Keratinocyte (primary cell): ENCODE measurements around the gene EID1. TPM values are rescaled to one million over a fixed set of nuclear protein-coding genes. Genes with fewer than 3 reads are reported as not detected.

ENCODE experiments used
- DNase-seq: peaks from one replicate; pipeline ENCODE4 v3.0.0-alpha.2; 2011; ENCODE audit warnings: low read depth, missing footprints, low spot score
- FAIRE-seq: peaks from 2 replicates; lab custom pipeline; 2011; peaks lifted over from hg19 to GRCh38; lab: Jason Lieb, UNC
- H2AFZ ChIP-seq: 2 replicates; pipeline ENCODE4 v1.6.0; 2012; ENCODE audit warnings: low read length, control low read depth, inconsistent platforms; ENCODE audit not compliant: control insufficient read depth
- H3K27ac ChIP-seq: 2 replicates; pipeline ENCODE4 v1.5.1; 2011; ENCODE audit warnings: low read length; ENCODE audit not compliant: control insufficient read depth, insufficient read depth
- H3K27me3 ChIP-seq: 3 replicates; pipeline ENCODE4 v1.6.0; 2011; ENCODE audit warnings: low read length; ENCODE audit not compliant: control insufficient read depth, insufficient read depth; ENCODE audit errors: extremely low read depth
- H3K36me3 ChIP-seq, 2 experiments: 2 replicates in 1 of 2; 3 replicates in 1 of 2; pipeline ENCODE4 v1.5.1; 2011; ENCODE audit warnings: low read length in 2 of 2, mild to moderate bottlenecking in 1 of 2; ENCODE audit not compliant: control insufficient read depth in 2 of 2, insufficient read depth in 2 of 2; ENCODE audit errors: extremely low read depth in 1 of 2
- H3K4me1 ChIP-seq: 3 replicates; pipeline ENCODE4 v1.5.1; 2011; ENCODE audit warnings: low read length; ENCODE audit not compliant: control insufficient read depth, insufficient read depth; ENCODE audit errors: extremely low read depth
- H3K4me2 ChIP-seq: 3 replicates; pipeline ENCODE4 v1.6.0; 2011; ENCODE audit warnings: low read depth, low read length; ENCODE audit not compliant: control insufficient read depth, insufficient read depth; ENCODE audit errors: extremely low read depth
- H3K4me3 ChIP-seq, 3 experiments: fragments of 200-600 bp in 1 of 3; sonication (generic) in 1 of 3; 2 replicates in 2 of 3; 3 replicates in 1 of 3; pipeline ENCODE4 v1.5.1; 2011 to 2016; ENCODE audit warnings: low read length in 3 of 3, mild to moderate bottlenecking in 3 of 3, control low read depth in 2 of 3, inconsistent platforms in 1 of 3, low read depth in 1 of 3, mixed read lengths in 1 of 3, mixed run types in 1 of 3, moderate library complexity in 1 of 3; ENCODE audit not compliant: control insufficient read depth in 2 of 3, insufficient read depth in 2 of 3; ENCODE audit errors: extremely low read depth in 1 of 3
- H3K79me2 ChIP-seq: 2 replicates; pipeline ENCODE4 v1.6.0; 2012; ENCODE audit warnings: low read length; ENCODE audit not compliant: control insufficient read depth, insufficient read depth
- H3K9ac ChIP-seq: 3 replicates; pipeline ENCODE4 v1.6.0; 2011; ENCODE audit warnings: low read length; ENCODE audit not compliant: control insufficient read depth, insufficient read depth; ENCODE audit errors: extremely low read depth
- H3K9me1 ChIP-seq: 3 replicates; pipeline ENCODE4 v1.6.0; 2011; ENCODE audit warnings: low read length; ENCODE audit not compliant: control insufficient read depth, insufficient read depth; ENCODE audit errors: extremely low read depth
- H3K9me3 ChIP-seq: 2 replicates; pipeline ENCODE4 v1.5.1; 2012; ENCODE audit warnings: low read depth, low read length; ENCODE audit not compliant: control insufficient read depth
- H4K20me1 ChIP-seq: 3 replicates; pipeline ENCODE4 v1.6.0; 2011; ENCODE audit warnings: low read length; ENCODE audit not compliant: control insufficient read depth, insufficient read depth; ENCODE audit errors: extremely low read depth
- CTCF ChIP-seq, 3 experiments: IDR thresholded peaks in 1 of 3; conservative IDR thresholded peaks in 1 of 3; optimal IDR thresholded peaks in 1 of 3; 2 replicates in 2 of 3; 3 replicates in 1 of 3; pipeline versions ENCODE3 to v1.5.1; 2011; ENCODE audit warnings: low read length in 3 of 3, mild to moderate bottlenecking in 3 of 3, moderate library complexity in 2 of 3, control low read depth in 1 of 3, inconsistent platforms in 1 of 3; ENCODE audit not compliant: insufficient read depth in 2 of 3; ENCODE audit errors: extremely low read depth in 1 of 3
- EZH2 ChIP-seq: IDR thresholded peaks from one replicate; pipeline ENCODE4 v1.6.1; 2012; ENCODE audit warnings: inconsistent platforms, mild to moderate bottlenecking, low read length, moderate library complexity
- dilution Hi-C: fragments of 300-500 bp; cut with MboI; formaldehyde crosslinking; loops from one replicate; pipeline ENCODE4 v1.7.0; 2020; ENCODE audit warnings: low sequenced_read_pairs; ENCODE audit not compliant: extremely low pct_ligation_motif_present
- polyA plus RNA-seq, 5 experiments: library from polyadenylated mRNA; depleted of rRNA in 3 of 5; stranded (reverse) in 3 of 5; stranded (forward) in 1 of 5; unstranded in 1 of 5; fragments of >200 nt; gene quantifications; 1 replicate in 1 of 5; 2 replicates in 3 of 5; 3 replicates in 1 of 5; pipeline versions ENCODE4 v1.2.1 to v1.2.3, GENCODE V29; 2011 to 2012; ENCODE audit warnings: missing spikeins in 2 of 5, low read depth in 1 of 5, low replicate concordance in 1 of 5

EID1 gene
- polyA plus RNA-seq, 1 donor (not counting 4 experiments of a cell fraction or from before 2014, with no cell fraction given), result 120 TPM

DNA sequence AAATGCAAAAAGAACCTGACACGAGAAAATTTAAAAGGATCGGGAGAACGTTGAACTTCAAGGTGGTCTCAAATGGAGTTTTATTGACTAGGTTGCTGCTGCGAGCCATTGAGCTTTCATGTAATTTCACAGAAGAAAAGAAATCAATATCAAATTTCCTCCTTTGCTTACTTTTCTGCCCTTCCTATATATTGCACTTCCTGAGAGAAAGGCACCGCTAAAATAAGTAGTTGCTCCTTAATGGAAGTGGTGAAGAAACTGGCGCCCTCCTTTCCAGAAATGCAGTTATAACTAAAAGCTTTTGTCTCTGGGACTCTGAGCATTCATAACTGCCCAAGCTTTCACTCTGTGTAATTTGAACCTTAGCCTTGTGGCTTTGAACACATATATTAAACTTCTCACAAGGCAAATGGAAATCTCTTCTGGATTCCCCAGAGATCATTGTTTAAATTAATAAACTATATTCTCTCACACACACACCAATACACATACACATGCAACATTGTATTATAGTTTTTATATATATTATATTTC lies 13.4 kb downstream of the EID1 start:
- Histone ChIP-seq H3K9me1 (no peaks in the 10 kb centered on the region), H3K9me3 (no peaks in the 10 kb centered on the region), H2AFZ (no peak overlapping the region), H4K20me1 (no peaks in the 10 kb centered on the region), H3K9ac (no peak overlapping the region), H3K79me2 (no peaks in the 10 kb centered on the region), H3K27ac (no peak overlapping the region), H3K4me3 (no peak overlapping the region), H3K36me3 (no peaks in the 10 kb centered on the region), H3K4me2 (no peak overlapping the region), H3K4me1 (peaks cover 9% of the 10 kb centered on the region), H3K27me3 (no peaks in the 10 kb centered on the region)
- no peak for TF ChIP-seq CTCF (optimal IDR thresholded peaks at IDR 0.05 in 1 of 3, IDR thresholded peaks at IDR 0.05 in 1 of 3, conservative IDR thresholded peaks at IDR 0.05 in 1 of 3; ENCODE audit: extremely low read depth in 1 of 3, insufficient read depth in 2 of 3, low read length in 3 of 3)
- TF ChIP-seq EZH2, result no peak
- FAIRE-seq, result no peak
- dilution Hi-C loops, result no loop called here
- no peak for DNase-seq

GRCh38 chr15:48893311-48893710 lies 15.4 kb downstream of the EID1 start:
- TF ChIP-seq CTCF (optimal IDR thresholded peaks at IDR 0.05 in 1 of 3, IDR thresholded peaks at IDR 0.05 in 1 of 3, conservative IDR thresholded peaks at IDR 0.05 in 1 of 3; ENCODE audit: extremely low read depth in 1 of 3, insufficient read depth in 2 of 3, low read length in 3 of 3) (no peak), EZH2 (no peak)

More at GRCh38 chr15:48893311-48893710, 15.4 kb downstream of the EID1 start:
- Histone ChIP-seq H4K20me1 (no peaks in the 10 kb centered on the region), H3K4me3 (no peak overlapping the region), H3K9ac (no peak overlapping the region), H3K79me2 (no peaks in the 10 kb centered on the region), H3K9me1 (no peaks in the 10 kb centered on the region), H3K4me1 (peaks cover 6% of the 10 kb centered on the region), H3K9me3 (no peaks in the 10 kb centered on the region), H3K36me3 (no peaks in the 10 kb centered on the region), H3K27ac (no peak overlapping the region), H2AFZ (no peak overlapping the region), H3K4me2 (no peak overlapping the region), H3K27me3 (peaks cover 5% of the 10 kb centered on the region)
- DNase-seq, result no peak
- FAIRE-seq, result no peak
- dilution Hi-C loops, result no loop called here
